DMS53 treated with DMSO at 0.1 percent for 48 hours (cell line): ENCODE data around the gene YWHAE.
"Not testable (repeated sequence)": the region's sequence is repeated elsewhere in the genome, so short reads cannot be mapped to it uniquely, and the experiment has no call there.

ENCODE experiments used
- DNase-seq: peaks from one replicate; lab custom pipeline; 2025; ENCODE audit not compliant: unreplicated experiment; lab: John Stamatoyannopoulos, UW

YWHAE gene

DNA sequence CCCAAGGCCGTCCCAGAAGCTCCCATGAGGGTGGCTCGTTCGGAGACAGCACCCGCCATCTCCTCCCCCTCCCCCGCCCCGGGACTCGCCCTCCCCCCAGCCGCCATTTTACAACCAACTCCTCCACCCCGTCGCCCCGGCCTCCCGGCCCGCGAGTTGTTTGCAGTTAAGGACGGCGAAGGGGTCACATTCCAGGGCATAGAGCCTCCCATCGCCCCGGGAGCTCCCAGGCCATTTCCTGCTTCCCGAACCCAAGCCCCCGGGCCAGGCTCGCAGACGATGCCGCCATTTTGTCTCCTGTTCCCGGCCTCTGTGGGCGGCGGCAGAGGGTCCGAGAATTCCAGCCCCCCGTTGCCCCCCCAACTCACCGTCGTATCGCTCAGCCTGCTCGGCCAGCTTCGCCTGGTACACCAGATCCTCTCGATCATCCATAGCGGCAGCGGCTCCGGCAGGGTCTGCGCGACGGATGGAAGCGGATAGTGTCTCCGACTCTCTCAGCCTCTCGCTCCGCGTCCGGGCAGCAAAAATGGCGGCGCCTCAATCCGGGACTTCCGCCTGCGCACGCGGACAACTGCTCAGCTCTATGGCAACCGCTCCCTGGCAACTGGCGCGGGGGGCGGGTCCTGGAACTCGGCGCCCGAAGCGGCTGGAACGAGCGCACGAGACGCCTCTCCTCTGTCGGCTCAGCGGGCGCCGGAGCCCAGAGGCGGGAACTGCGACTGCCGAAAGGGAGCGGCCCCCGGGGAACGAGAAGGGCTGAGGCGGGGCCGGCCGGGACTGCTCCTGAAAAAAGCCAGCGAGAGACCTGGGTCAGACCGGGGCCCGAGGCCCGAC lies at the start of gene YWHAE:
Gene YWHAE (minus strand): TSS at position 544 of the 834 bp plus-strand sequence. CDS start 112 bp downstream, at position 432.
- DNase-seq, result peak; percentile 80

DNA sequence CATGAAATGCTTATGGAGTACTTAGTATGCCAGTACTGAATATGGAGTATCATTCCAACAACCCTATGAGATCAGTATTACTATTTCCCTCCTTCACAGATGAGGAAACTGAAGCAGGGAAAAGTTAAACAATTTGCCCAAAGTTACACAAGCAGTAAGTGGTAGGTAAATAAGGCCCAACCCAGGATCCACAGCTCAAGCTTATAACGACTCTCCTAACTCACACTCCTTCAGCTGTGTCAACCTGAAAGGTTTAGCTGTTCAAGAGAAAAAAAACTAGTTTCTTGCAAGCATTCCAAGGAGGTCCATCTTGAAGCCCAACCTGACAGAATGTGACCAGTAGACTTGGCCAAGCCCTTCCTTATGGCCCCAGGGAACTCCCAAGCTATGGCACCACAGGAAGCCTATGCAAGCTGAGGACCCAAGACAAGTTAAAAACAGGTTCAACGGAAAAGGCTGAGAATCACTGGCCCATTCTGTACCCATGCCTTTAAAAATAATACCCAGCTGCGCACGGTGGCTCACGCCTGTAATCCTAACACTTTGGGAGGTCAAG lies 49.5 kb upstream of the YWHAE start:
- DNase-seq, result no peak

DNA sequence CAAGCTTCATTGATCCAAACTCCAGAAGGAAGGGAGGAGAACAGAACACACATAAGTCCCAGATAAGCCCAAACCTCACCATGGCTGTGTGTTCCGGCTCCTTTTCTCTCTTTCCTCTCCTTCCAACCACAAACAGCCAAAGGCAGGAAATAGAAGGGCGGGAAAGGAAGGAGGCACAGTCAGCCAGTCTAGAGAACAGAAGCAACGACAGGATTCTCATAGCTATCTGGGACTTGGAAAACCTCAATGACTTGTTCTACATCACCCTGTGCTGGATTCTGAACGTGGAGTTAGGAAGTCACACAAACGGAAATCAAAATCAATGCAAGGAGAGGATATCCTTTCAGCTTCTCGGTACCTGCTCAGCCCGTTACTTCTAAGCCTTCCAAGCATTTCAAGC lies 47.0 kb upstream of the YWHAE start:
- DNase-seq, result no peak

DNA sequence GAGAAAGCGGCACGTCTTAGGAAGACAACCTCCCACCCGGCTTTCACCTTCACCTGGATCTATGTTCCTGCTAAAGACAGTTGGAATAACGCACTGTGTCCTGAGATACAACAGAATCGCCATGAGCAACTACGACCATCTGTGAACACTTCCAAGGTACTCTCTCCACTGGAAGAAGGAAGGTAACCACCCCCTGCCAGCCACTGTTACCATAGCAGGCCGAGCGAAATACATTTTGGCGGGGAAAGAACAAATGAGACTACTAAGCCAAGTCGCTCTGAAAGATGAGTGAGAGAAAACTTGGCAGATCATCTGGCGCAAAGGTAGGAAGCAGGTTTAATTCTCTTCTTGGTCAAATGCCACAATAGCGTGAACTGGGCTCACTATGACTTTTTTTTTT lies 46.2 kb upstream of the YWHAE start:
- DNase-seq, result no peak

DNA sequence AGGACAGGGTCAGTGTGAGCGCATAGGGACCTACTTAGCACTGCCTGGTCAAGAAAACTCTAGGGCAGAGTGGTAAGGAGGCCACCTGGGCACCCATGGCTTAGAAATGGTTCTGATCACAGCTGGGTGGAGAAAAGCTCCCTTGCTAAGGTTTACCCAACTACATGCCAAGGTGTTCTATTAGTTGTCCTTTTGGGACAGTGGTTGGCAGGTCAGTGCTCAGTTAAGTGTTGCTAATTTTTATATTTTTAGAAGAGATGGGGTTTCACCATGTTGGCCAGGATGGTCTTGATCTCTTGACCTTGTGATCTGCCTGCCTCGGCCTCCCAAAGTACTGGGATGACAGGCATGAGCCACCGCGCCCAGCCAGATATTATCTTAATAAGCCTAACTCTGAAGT lies 45.7 kb upstream of the YWHAE start:
- not testable (repeated sequence) for DNase-seq

DNA sequence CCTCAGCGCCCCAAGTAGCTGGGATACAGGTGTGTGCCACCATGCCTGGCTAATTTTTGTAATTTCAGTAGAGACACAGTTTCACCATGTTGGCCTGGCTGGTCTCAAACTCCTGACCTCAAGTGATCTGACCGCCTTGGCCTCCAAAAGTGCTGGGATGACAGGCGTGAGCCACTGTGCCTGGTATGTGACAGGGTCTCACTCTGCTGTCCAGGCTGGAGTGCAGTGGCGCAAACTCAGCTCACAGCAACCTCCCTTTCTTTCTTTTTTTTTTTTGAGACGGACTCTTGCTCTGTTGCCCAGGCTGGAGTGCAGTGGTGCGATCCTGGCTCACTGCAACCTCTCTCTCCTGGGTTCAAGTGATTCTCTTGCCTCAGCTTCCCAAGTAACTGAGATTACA lies 42.7 kb upstream of the YWHAE start:
- DNase-seq, result not testable (repeated sequence)

DNA sequence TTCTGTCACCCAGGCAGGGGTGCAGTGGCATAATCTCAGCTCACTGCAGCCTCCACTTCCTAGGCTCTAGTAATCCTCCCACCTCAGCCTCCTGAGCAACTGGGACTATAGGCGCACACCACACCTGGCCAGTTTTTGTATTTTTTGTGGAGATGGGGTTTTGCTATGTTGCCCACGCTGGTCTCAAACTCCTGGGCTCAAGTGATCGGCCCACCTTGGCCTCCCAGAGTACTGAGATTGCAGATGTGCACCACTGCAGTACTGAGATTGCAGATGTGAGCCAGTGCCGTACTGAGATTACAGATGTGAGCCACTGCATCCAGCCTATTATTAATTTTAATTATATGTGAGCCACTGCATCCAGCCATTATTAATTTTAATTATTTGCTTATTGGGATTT lies 42.2 kb upstream of the YWHAE start:
- DNase-seq, result no peak

DNA sequence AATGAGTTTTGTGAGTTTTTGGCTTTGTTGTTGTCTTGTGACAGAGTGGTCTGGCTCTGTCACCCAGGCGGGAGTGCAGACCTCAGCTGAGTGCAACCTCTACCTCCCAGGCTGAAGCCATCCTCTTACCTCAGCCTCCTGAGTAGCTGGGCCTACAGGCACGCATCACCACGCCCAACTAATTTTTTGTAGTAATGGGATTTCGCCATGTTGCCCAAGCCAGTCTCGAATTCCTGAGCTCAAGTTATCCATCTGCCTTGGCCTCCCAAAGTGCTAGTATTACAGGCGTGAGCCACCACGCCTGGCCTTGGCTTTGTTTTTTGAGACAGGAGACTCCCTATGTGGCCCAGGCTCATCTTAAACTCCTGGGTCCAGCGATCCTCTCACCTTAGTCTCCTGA lies 40.9 kb upstream of the YWHAE start:
- DNase-seq, result no peak

DNA sequence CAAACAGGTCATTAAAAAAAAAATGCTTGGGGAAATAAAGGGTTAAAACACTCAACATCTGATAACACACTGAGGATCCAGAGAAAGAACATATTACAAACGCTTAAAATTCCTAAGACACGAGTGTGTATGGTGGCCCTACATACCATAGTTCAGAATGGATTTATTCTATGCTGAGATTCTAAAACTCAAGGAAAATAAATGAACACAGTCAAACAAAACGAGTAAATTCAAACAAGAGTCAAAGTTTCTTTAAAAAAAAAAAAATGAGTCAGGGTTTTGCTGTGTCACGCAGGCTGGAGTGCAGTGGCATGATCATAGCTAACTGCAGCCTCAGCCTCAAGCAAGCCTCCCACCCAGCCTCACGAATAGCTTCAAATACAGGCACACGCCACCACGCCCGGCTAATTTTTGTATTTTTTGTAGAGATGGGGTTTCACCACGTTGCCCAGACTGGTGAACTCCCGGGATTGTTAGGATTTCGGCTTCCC lies 38.6 kb upstream of the YWHAE start:
- DNase-seq, result no peak

DNA sequence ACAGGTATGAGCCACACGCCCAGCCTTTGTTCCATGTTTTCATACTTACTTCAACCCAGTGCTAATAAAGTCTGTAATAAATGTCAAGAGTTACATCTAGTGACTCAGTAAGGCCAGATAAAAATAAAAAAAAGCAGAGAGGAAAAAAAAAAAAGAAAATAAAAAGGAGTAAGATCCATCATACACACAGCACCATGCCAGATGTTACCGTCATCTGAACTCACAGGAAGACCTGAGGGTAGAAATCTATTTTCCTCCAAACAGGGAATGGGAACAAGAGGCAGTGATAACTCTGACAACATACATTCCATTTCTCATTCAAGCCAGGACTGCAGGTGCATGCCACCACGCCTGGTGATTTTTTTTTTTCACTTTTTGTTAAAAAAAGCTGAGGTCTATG lies 35.3 kb upstream of the YWHAE start:
- no peak for DNase-seq

DNA sequence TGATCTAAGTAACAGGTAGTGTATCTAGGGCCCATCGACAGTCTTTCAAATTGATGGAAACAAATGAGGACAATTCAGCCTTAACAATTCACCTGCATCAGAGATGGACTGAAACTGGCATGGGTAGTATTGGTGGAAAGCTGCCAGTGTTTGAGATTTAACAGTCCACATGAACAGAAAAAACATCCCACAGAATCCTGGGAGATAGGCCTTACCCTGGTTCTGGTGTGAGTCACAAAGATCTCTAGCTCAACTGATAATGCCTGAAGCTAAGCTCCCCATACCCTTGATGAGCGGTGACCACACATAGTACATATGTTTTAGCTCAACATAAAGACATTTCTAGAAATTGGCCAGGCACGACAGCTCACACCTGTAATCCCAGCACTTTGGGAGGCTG lies 34.1 kb upstream of the YWHAE start:
- DNase-seq, result no peak

DNA sequence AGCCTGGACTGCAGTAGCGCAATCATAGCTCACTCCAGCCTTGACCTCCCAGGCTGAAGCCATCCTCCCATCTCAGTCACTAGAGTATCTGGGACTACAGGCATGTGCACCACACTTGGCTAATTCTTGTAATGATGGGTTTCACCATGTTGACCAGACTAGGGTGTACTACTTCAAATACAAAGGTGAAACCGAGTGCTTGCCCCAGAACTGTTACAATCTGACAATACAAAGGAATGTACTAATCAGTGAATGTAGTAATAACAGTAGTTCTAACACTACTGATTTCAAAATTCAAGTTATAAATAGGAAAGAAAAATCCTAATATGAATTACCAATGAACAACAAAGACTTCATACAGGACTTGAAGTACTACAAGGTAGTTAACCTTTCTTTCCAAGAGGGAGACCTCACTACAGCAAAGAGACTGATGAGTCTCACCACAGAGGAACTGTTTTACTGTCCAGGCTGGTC lies 31.6 kb upstream of the YWHAE start:
- DNase-seq, result no peak

DNA sequence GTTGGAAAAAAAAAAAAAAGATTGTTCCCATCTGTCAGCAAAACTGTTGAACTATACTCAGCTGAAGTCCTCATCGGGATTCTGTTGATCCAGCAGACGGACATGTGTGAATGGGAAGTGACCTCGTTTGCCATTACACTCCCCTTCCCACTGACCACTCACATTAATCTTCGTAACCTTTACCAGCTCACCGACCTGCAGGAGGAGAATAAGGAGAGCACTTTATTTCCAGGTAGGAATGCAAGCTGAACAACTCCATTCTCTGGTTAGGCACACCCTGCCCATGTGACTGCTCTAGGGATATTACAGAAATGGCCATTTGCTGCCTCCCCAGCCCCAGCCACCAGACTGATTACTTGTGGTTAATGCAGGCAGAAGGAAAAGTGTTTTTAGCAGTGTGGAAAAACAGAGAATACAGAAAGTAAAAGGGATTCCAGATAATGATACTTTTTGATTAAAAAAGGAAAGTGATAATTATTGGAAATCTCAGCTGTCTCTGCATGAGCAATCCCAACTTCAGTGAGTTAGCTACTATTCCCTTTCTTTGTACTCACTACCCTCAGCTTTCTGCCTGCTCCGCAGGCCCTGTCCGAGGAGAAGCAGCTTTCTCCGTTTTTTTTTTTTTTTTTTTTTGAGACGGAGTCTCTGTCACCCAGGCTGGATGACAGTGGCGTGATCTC lies 23.6 kb upstream of the YWHAE start:
- DNase-seq, result no peak

DNA sequence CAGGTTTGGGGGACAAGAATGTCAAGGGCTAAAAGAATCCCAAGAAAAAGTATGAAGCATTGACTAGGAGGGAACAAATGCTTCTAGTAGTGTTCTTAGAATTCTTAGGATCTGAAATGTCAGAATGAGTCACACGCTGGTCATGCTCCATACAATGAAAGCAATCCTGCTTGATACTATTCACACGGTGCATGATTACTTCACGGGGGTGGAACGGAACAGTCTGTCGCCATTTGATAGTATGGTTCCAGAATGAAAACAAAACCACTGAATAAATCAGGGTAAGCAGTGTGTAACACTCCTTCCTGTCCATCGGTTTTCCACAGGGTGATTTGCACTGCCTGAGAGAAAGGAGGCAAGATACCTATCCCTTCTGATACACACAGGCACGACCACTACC lies 22.9 kb upstream of the YWHAE start:
- DNase-seq, result no peak

DNA sequence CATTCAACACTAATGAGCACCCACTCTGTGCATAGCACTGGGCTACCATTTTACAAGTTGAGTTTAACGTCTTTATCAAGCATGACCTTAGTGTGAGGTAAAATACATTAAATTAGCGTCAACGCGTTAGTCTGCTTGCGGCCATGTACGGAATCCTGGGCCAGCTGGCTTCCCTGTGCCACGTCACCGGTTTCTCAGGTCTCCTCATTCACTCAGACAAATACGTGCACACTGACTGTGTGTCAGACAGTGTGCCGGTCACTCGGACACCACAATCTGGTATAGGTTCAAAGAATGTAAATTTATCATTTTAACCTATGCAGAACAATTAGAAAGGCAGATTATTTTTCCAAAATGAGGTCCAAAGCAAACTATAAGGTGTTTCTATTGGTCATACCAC lies 21.4 kb upstream of the YWHAE start:
- DNase-seq, result no peak

DNA sequence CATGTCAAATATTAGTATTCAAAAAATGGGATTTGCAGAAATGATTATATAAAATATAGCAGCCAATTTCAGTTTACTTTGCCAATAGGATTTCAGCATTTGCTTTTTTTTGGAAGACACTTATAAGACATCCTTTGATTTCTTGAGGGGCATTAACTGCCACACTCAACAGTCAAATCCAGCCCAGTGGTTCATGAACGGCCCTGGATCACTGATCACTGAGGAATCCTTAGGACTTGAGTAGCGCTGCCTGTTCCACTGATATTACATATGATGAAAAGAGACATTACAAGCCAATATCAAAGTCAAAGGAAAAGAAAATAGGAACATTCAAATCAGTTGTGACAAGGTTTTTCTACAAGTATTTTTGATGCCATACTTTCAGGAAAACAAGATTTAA lies 21.0 kb upstream of the YWHAE start:
- DNase-seq, result no peak

DNA sequence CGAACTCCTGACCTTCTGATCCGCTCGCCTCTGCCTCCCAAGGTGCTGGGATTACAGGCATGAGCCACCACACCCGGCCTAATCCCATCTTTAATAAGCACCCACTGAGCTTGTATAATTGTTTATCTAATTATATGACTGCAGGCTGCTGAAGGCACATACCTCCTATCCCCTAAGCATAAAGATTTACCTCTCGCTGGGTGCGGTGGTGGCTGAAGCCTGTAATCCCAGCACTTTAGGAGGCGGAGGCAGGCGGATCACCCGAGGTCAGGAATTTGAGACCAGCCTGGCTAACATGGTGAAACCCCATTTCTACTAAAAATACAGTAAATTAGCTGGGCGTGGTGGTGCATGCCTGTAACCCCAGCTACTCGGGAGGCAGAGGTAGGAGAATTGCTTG lies 20.1 kb upstream of the YWHAE start:
- DNase-seq, result no peak

DNA sequence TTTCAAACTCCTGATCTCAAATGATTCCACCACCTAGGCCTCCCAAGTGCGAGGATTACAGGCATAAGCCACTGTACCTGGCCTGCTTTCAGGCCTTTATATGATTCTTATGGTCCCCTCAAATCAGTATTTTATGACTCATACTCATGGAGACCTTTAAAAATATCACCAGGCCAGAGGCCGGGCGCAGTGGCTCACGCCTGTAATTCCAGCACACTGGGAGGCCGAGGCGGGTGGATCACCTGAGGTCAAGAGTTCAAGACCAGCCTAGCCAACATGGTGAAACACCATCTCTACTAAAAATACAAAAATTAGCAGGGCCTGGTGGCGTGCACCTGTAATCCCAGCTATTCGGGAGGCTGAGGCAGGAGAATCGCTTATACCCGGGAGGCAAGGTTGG lies 18.5 kb upstream of the YWHAE start:
- DNase-seq, result not testable (repeated sequence)

DNA sequence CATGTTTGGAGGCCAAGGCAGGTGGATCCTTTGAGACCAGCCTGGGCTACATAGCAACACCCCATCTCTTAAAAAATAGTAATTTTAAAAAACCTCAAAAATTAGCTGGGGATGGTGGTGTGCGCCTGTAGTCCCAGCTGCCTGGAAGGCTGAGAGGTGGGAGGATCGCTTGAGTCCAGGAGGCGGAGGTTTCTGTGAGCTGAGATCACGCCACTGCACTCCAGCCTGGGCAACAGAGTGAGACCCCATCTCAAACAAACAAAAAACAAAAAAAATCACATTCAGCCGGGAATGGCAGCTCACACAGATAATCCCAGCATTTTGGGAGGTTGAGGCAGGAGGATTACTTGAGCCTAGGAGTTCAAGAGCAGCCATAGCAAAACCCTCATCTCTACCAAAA lies 16.4 kb upstream of the YWHAE start:
- no peak for DNase-seq

DNA sequence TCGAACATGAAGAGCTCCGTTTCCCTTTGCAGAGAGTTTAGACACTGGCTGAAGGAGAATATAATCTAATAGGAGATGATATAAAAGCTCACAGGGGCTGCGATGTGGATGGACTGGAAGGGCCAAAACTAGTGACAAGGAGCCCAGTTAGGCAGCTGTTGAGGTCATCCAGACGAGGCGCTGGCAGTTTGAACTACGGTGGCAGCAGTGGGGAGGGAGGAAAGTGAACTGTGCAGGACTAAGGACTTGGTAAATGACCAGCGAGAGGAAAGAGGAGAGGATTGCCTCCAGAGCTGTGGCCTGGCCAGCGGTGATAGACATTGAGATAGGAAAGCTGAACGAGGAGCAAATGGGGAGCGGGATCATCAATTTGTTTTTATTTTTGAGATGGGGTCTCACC lies 14.6 kb upstream of the YWHAE start:
- DNase-seq, result no peak

DNA sequence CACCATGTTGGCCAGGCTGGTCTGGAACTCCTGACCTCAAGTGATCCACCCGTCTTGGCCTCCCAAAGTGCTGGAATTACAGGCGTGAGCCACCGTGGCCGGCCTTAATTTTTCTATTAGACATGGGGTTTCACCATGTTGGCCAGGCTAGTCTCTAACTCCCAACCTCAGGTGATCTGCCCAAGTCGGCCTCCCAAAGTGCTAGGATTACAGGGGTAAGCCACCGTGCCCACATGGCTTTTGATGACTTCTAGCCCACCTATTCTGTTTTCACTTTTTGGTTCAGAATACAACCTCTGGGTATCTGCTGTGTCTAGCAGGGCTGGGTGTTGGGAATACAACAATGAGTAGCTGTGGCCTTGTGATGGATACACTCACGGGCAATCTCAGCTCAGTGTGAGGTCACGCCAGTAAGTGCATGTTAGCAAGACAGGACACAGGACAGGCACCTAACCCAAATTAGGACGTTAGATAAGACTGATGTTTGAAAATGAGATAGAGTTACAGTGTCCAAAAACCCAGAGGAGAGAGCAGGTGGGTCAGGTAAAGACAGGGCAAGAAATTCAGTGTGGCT lies 14.1 kb upstream of the YWHAE start:
- no peak for DNase-seq
